ENCODE data around the gene TMX3. TPM values are rescaled to one million over a fixed set of nuclear protein-coding genes. Genes with fewer than 3 reads are reported as not detected.

TMX3 gene
- total RNA-seq, 1 donor from 2014 or later: 40.9 TPM

- Mint-ChIP-seq H3K4me3 (ENCODE audit: low read depth) (no peak overlapping the region), H3K9me3 (ENCODE audit: low read depth) (no peaks in the 10 kb centered on the region), H3K27me3 (no peaks in the 10 kb centered on the region)
These were observed 35.4 kb downstream of the TMX3 start for GRCh38 chr18:68679528-68679927.

GRCh38 chr18:68676913-68677312 lies 38.0 kb downstream of the TMX3 start:
- Mint-ChIP-seq H3K27me3 (no peaks in the 10 kb centered on the region), H3K4me1 (ENCODE audit: low read depth) (no peaks in the 10 kb centered on the region), H3K9me3 (ENCODE audit: low read depth) (no peaks in the 10 kb centered on the region), H3K36me3 (ENCODE audit: insufficient read depth) (peaks cover 12% of the 10 kb centered on the region), H3K27ac (no peak overlapping the region), H3K4me3 (ENCODE audit: low read depth) (no peak overlapping the region)
- no peak for DNase-seq (ENCODE audit: low spot score, unreplicated experiment)
- TF ChIP-seq CTCF (IDR thresholded peaks at IDR 0.05; ENCODE audit: unreplicated experiment): no peak

More at GRCh38 chr18:68679528-68679927, 35.4 kb downstream of the TMX3 start:
- DNase-seq (ENCODE audit: low spot score, unreplicated experiment): no peak
- Mint-ChIP-seq H3K36me3 (ENCODE audit: insufficient read depth) (peaks cover 12% of the 10 kb centered on the region), H3K27ac (no peak overlapping the region), H3K4me1 (ENCODE audit: low read depth) (no peaks in the 10 kb centered on the region)
- TF ChIP-seq CTCF (IDR thresholded peaks at IDR 0.05; ENCODE audit: unreplicated experiment): no peak

- Mint-ChIP-seq H3K27me3 (no peaks in the 10 kb centered on the region), H3K9me3 (ENCODE audit: low read depth) (peaks cover 3% of the 10 kb centered on the region), H3K4me3 (ENCODE audit: low read depth) (no peak overlapping the region), H3K36me3 (ENCODE audit: insufficient read depth) (no peaks in the 10 kb centered on the region), H3K4me1 (ENCODE audit: low read depth) (no peaks in the 10 kb centered on the region), H3K27ac (no peak overlapping the region)
- no peak for TF ChIP-seq CTCF (IDR thresholded peaks at IDR 0.05; ENCODE audit: unreplicated experiment)
- no peak for DNase-seq (ENCODE audit: low spot score, unreplicated experiment)
These were observed 47.8 kb downstream of the TMX3 start for GRCh38 chr18:68667121-68667520.

- Mint-ChIP-seq H3K27me3 (no peaks in the 10 kb centered on the region), H3K9me3 (ENCODE audit: low read depth) (peaks cover 3% of the 10 kb centered on the region), H3K36me3 (ENCODE audit: insufficient read depth) (no peaks in the 10 kb centered on the region), H3K27ac (no peak overlapping the region), H3K4me1 (ENCODE audit: low read depth) (no peaks in the 10 kb centered on the region), H3K4me3 (ENCODE audit: low read depth) (no peak overlapping the region)
- no peak for DNase-seq (ENCODE audit: low spot score, unreplicated experiment)
- TF ChIP-seq CTCF (IDR thresholded peaks at IDR 0.05; ENCODE audit: unreplicated experiment): no peak
These were observed 48.5 kb downstream of the TMX3 start for GRCh38 chr18:68666381-68666780.

GRCh38 chr18:68665628-68666027 lies 49.3 kb downstream of the TMX3 start:
- Mint-ChIP-seq H3K27ac (no peak overlapping the region), H3K4me1 (ENCODE audit: low read depth) (no peaks in the 10 kb centered on the region), H3K27me3 (no peaks in the 10 kb centered on the region), H3K4me3 (ENCODE audit: low read depth) (no peak overlapping the region), H3K9me3 (ENCODE audit: low read depth) (peaks cover 3% of the 10 kb centered on the region), H3K36me3 (ENCODE audit: insufficient read depth) (no peaks in the 10 kb centered on the region)
- DNase-seq (ENCODE audit: low spot score, unreplicated experiment): no peak
- no peak for TF ChIP-seq CTCF (IDR thresholded peaks at IDR 0.05; ENCODE audit: unreplicated experiment)
